ENCODE data around the gene UGGT1. TPM values are rescaled to one million over a fixed set of nuclear protein-coding genes. Genes with fewer than 3 reads are reported as not detected.

Gene UGGT1
- total RNA-seq, 1 experiment from 2014 or later = 51.8 TPM

GRCh38 chr2:128180031-128180430 is 89.0 kb downstream of the UGGT1 start:
- ChIA-PET CTCF (no interaction called here), RAD21 (ENCODE audit: low non-redundant PET in 1 of 2, low total read pairs in 2 of 2, uncharacterized antibody in 2 of 2, unreplicated experiment in 2 of 2) (no interaction called here), POLR2A (no interaction called here)
- no peaks in the 10 kb centered on the region for H4K20me1 ChIP-seq (ENCODE audit: insufficient read depth)
- no peaks in the 10 kb centered on the region for H3K79me2 ChIP-seq (ENCODE audit: insufficient read depth, low read length)
- no peak overlapping the region for H3K4me2 ChIP-seq (ENCODE audit: low read length)
- H3K36me3 ChIP-seq (ENCODE audit: control insufficient read depth in 1 of 2, insufficient read depth in 2 of 2, low read length in 2 of 2) = peaks cover 34 to 47% of the 10 kb centered on the region in 2 experiments; a peak in 3 of 4 replicates
- H3K4me1 ChIP-seq (ENCODE audit: control insufficient read depth in 1 of 2, insufficient read depth in 2 of 2, low read length in 2 of 2) = no peaks in the 10 kb centered on the region
- DNase-seq (ENCODE audit: low read depth, low spot score) = no peak
- no TSS peak for BruUV-seq (replicated peaks)
- H3K9ac ChIP-seq (ENCODE audit: low read length) = no peak overlapping the region
- H3K27me3 ChIP-seq (ENCODE audit: insufficient read depth, low read length) = no peaks in the 10 kb centered on the region
- ATAC-seq = no peak
- intact Hi-C loops (cut with micrococcal nuclease) = no loop called here
- H3K9me2 ChIP-seq (ENCODE audit: insufficient read depth) = no peaks in the 10 kb centered on the region
- no peak overlapping the region for H3K4me3 ChIP-seq (replicated peaks in 1 of 2; ENCODE audit: low read depth in 1 of 2, low read length in 2 of 2)
- TF ChIP-seq EGR1 (IDR thresholded peaks at IDR 0.05; ENCODE audit: low read depth) = no peak
- no peak for TF ChIP-seq ZBTB33 (IDR thresholded peaks at IDR 0.05; ENCODE audit: extremely low read depth, insufficient replicate concordance, low read length)
- TF ChIP-seq ATF3 (IDR thresholded peaks at IDR 0.05) = no peak
- no peak for TF ChIP-seq EZH2phosphoT487 (IDR thresholded peaks at IDR 0.05; ENCODE audit: borderline replicate concordance)
- TF ChIP-seq ZFX (IDR thresholded peaks at IDR 0.05) = no peak
- no peak for TF ChIP-seq ELF1 (IDR thresholded peaks at IDR 0.05; ENCODE audit: borderline replicate concordance, low read depth)
- TF ChIP-seq RAD21 (IDR thresholded peaks at IDR 0.05; ENCODE audit: low read depth) = no peak
- no peak for TF ChIP-seq YY1 (IDR thresholded peaks at IDR 0.05; ENCODE audit: extremely low read depth, insufficient replicate concordance, low read depth, low read length)
- no peak for TF ChIP-seq SIN3A (IDR thresholded peaks at IDR 0.05; ENCODE audit: low read depth)
- no peak for TF ChIP-seq JUND (IDR thresholded peaks at IDR 0.05)
- TF ChIP-seq CEBPB (IDR thresholded peaks at IDR 0.05; ENCODE audit: low read depth) = no peak
- H3K9me3 ChIP-seq (ENCODE audit: control insufficient read depth in 1 of 2, insufficient read depth in 1 of 2, low read depth in 1 of 2, low read length in 2 of 2) = no peaks in the 10 kb centered on the region
- H3K27ac ChIP-seq (ENCODE audit: low read depth, low read length) = no peak overlapping the region
- H2AFZ ChIP-seq (ENCODE audit: low read depth, low read length, poor library complexity, severe bottlenecking) = no peak overlapping the region

Measured in HCT116 (cell line).